T-helper 17 cell (primary cell): ENCODE results near the gene ZNF319. TPM values are rescaled to one million over a fixed set of nuclear protein-coding genes. Genes with fewer than 3 reads are reported as not detected.
A peak's percentile ranks its signal among the peaks of the same experiment; 100 is the strongest.
"Not testable (repeated sequence)": the region's sequence is repeated elsewhere in the genome, so short reads cannot be mapped to it uniquely, and the experiment has no call there.

Experiments
- ATAC-seq: fragments of 150-1000 bp; cut with Tn5 transposase; 2 replicates; pipeline ENCODE4 v1.10.0; 2021; ENCODE audit warnings: mild to moderate bottlenecking, moderate library complexity
- DNase-seq, 3 donors: peaks; one replicate each; pipeline versions ENCODE4 v3.0.0 to v3.0.0-alpha.2; 2020 to 2021
- H3K9me3 ChIP-seq: one replicate; pipeline ENCODE4 v1.7.0; 2013; ENCODE audit warnings: low read length, mild to moderate bottlenecking; ENCODE audit not compliant: control insufficient read depth, poor library complexity, severe bottlenecking
- H3K27ac Mint-ChIP-seq: one replicate; pipeline ENCODE4 v1.8.0; 2022; ENCODE audit warnings: mild to moderate bottlenecking, moderate library complexity, mixed read lengths
- H3K27me3 Mint-ChIP-seq: one replicate; pipeline ENCODE4 v1.8.0; 2022; ENCODE audit warnings: mixed read lengths
- H3K36me3 Mint-ChIP-seq: one replicate; pipeline ENCODE4 v1.8.0; 2022; ENCODE audit warnings: low read depth, mixed read lengths
- H3K4me1 Mint-ChIP-seq: one replicate; pipeline ENCODE4 v1.8.0; 2022; ENCODE audit warnings: mild to moderate bottlenecking, mixed read lengths
- H3K4me3 Mint-ChIP-seq: one replicate; pipeline ENCODE4 v1.8.0; 2022; ENCODE audit warnings: mild to moderate bottlenecking, moderate library complexity, mixed read lengths
- total RNA-seq, 4 donors: library from RNA in 2 of 4; stranded (reverse) in 2 of 4; gene quantifications; one replicate each; pipeline ENCODE4 v1.2.3 and lab custom pipeline; 2022 to 2026

Gene ZNF319
- total RNA-seq, 2 donors from 2014 or later = 11.8 to 12.5 TPM

GRCh38 chr16:58004736-58005135, 4.3 kb upstream of the ZNF319 start:
- H3K9me3 ChIP-seq, DNase-seq, H3K4me3 Mint-ChIP-seq, ATAC-seq, H3K36me3 Mint-ChIP-seq, H3K27ac Mint-ChIP-seq, H3K27me3 Mint-ChIP-seq: not testable (repeated sequence)
- H3K4me1 Mint-ChIP-seq = peaks cover 25% of the 10 kb centered on the region

- DNase-seq = no peak
- Mint-ChIP-seq H3K27ac (no peak overlapping the region), H3K4me1 (peaks cover 40% of the 10 kb centered on the region), H3K36me3 (peaks cover 3% of the 10 kb centered on the region), H3K27me3 (no peaks in the 10 kb centered on the region), H3K4me3 (no peak overlapping the region)
- no peak for ATAC-seq
- H3K9me3 ChIP-seq = no peaks in the 10 kb centered on the region
These were observed 2.5 kb upstream of the ZNF319 start for GRCh38 chr16:58002936-58003335.

DNA sequence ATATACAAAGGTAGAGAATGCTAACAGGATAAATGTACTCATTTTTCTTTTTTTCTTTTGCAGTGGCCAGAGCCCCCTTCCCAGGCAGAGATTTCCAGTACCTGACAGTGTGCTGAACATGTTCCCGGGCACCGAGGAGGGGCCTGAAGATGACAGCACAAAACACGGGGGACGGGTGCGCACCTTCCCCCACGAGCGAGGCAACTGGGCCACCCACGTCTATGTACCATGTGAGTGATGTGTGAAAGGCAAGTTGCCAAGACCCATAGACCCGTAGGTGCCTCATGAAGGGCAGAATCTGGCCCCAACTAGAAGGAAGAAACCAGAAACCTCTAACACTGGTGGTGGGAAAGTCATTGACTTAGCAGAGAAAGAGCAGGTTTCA, 1.9 kb upstream of the ZNF319 start:
- Mint-ChIP-seq H3K36me3 (peaks cover 3% of the 10 kb centered on the region), H3K4me1 (peaks cover 43% of the 10 kb centered on the region), H3K27ac (no peak overlapping the region), H3K4me3 (peak overlapping the region; percentile 31), H3K27me3 (no peaks in the 10 kb centered on the region)
- ATAC-seq (no peak), DNase-seq (no peak)
- no peaks in the 10 kb centered on the region for H3K9me3 ChIP-seq

DNA sequence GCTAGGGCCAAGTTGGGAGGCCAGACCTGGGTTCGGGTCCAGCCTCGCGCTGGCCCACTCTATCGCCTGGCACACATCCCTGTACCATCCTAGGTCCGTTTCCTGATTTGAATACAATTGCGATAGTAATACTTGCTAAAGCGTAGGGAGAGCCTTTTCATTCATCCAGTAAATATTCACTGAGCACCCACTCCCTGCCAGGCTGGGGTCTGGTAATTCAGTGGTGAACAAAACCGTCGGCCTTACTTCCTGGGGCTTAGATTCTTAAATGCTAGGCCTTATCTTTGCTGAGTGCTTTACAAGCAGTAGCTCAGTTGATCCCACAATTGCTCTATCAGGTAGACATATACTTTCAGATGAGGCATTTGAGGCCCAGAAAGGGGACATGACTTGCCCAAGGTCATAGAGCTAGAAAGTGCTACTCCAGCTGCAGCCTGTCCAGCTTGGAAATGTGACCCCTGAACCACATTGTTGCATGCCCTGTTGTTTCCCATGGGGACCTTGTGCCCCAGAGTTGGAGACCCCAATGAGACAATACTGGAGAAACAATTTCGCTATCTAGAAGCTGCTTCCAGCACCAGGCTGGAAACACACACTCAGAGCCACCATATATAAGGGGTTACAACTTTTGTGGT, 1.4 kb upstream of the ZNF319 start:
- Mint-ChIP-seq H3K36me3 (peaks cover 3% of the 10 kb centered on the region), H3K27me3 (no peaks in the 10 kb centered on the region), H3K4me1 (peaks cover 47% of the 10 kb centered on the region), H3K27ac (peak overlapping the region; percentile 77), H3K4me3 (peak overlapping the region; percentile 94)
- no peak for ATAC-seq
- H3K9me3 ChIP-seq = no peaks in the 10 kb centered on the region
- no peak for DNase-seq

DNA sequence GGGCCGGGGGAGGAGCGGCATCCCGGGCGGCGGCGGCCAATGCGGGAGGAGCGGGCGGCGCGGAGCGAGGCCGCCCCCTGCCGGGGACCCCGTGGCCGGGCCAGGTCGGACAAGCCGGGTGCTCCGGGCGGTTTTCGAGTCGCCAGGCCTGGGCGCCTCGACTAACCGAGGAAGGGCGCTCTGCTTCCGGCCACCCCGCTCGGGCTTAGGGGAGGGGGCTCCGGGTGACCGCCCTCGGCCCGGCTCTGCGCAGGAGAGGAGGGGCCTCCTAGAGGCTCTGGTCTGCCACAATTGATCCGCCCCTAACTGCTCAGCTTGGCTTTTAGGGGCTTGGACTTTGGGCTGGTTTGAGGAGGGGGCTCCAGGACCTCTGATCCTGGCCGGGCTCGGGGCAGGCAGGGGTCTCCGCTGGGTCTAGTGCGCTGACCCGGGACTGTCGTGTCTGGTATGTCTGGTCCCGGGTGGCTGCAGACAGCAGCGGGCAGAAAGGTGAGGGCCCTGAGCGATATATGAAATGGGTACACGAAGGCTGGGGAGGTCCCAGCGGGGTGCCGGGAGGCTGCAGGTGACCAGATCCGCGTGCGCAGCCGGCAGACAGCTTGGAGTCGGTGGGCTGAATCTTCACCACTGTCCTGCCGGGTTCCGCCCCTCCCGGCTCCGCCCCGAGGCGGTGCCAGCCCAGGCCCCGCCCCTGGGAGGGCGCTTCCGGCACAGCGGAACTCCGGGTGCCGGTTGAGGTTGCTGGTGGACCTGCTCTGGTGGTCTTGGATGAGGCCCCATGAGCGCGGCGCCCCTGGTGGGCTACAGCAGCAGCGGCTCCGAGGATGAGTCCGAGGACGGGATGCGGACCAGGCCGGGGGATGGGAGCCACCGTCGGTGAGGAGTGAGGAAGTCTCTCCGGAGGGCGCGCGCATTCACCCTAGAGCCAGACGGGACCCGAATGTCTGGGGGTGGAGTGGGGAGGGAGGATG, 519 bp upstream of the ZNF319 start, which contains the start of gene USB1:
USB1 (plus strand) TSS at position 702 of the 971 bp plus-strand sequence; CDS start at position 779, 77 bp downstream.
- ATAC-seq (peak; percentile 80), DNase-seq (peak; percentile 84 to 87 (median 86))
- H3K4me1 Mint-ChIP-seq = peaks cover 47% of the 10 kb centered on the region
- peaks cover 3% of the 10 kb centered on the region for H3K36me3 Mint-ChIP-seq
- H3K9me3 ChIP-seq = no peaks in the 10 kb centered on the region
- H3K27me3 Mint-ChIP-seq = no peaks in the 10 kb centered on the region
- H3K27ac Mint-ChIP-seq = peak within 1 kb of the TSS; percentile 77
- peak within 1 kb of the TSS; percentile 94 for H3K4me3 Mint-ChIP-seq

DNA sequence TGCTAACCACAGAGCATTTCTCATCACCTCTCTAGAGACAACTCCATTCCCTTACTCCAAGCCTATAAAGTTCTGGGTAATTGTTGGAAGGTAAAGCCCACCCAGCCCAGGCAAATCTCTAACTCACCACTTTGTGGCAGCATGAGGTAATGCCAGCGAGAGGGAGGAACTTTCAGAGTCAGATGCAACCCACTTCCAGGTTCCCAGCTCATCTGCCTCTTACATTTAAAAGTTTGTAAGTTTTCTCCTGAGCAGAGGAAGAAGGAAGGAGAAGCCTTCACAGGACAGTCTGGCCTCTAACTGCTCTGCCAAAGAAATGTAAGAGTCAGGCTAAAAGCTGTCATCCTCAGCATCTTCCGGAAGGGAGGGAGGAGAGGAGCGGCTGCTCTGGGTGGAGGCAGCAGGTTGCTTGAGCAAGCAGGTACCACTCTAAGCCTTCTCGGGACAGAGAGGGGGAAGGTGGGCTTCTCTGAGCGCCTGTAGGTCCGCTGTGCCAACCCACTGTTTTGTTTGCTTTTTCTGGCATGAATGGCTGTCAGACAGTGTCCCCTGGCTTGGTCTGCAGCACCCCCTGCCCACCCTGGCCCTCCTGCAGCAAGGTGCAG, 1.0 kb downstream of the ZNF319 start:
- no peaks in the 10 kb centered on the region for H3K9me3 ChIP-seq
- Mint-ChIP-seq H3K36me3 (peaks cover 5% of the 10 kb centered on the region), H3K27me3 (no peaks in the 10 kb centered on the region), H3K4me1 (peaks cover 49% of the 10 kb centered on the region), H3K4me3 (peak overlapping the region; percentile 87), H3K27ac (peak overlapping the region; percentile 93)
- ATAC-seq (peak; percentile 24), DNase-seq (no peak)

DNA sequence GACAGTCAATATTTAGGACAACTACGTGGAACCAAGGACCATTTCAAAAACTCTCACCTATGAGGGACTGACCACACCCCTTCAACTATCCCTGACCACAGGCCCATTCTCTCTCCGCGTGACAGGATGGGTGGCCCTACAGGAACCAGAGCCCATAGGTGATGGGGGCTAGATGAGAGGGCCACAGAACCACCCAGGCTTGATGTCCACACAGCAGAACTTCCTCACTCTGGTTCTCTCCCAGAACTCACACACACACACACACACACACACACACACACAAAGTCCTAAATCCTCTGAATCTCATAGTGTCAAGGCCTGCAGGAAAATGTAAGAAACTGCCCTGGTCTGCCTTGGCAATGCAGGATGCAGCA, 1.5 kb downstream of the ZNF319 start:
- H3K9me3 ChIP-seq = no peaks in the 10 kb centered on the region
- Mint-ChIP-seq H3K4me3 (peak overlapping the region; percentile 87), H3K36me3 (peaks cover 5% of the 10 kb centered on the region), H3K27ac (peak overlapping the region; percentile 93), H3K27me3 (no peaks in the 10 kb centered on the region), H3K4me1 (peaks cover 48% of the 10 kb centered on the region)
- ATAC-seq (no peak), DNase-seq (no peak)

- Mint-ChIP-seq H3K27ac (peak overlapping the region; percentile 93), H3K4me1 (peaks cover 45% of the 10 kb centered on the region), H3K4me3 (peak overlapping the region; percentile 87), H3K27me3 (no peaks in the 10 kb centered on the region), H3K36me3 (peaks cover 2% of the 10 kb centered on the region)
- peak; percentile 24 for ATAC-seq
- DNase-seq = peak in 2 of 3 donors; percentile 37 to 46
- H3K9me3 ChIP-seq = no peaks in the 10 kb centered on the region
These were observed 2.0 kb downstream of the ZNF319 start for GRCh38 chr16:57998486-57998885.

DNA sequence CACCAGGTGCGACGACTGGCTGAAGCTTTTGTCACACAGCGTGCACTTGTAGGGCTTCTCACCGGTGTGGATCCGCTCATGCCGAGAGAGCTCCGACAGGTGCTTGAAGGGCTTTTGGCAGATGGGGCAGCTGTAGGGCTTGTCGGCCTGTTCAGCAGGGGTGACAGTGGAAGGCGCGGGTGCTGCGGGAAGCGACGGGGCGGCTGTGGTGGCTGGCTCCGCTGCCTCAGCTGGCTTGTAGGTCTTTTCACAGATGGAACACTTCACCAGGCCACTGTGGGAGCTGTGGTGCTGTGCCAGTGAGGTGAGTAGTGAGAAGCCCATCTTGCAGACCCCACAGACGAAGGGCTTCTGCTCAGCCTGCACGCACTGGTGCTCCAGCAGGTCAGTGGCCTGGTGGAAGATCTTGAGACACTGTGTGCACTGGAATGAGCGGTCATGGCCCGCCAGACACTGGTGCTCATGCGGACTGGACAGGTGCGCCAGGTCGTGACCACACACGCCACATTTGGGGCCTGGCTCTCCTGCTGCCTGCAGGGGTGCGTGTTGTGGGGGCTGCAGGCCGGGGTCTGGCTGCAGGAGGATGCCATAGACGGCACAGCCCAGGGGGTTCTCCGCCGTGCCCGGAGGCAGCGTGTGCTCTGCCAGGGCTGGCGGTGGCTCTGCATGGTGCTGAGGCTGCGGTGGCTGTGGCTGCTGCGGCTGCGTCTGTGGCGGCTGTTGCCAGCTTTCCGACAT, 2.8 kb downstream of the ZNF319 start:
- peaks cover 48% of the 10 kb centered on the region for H3K4me1 Mint-ChIP-seq

DNA sequence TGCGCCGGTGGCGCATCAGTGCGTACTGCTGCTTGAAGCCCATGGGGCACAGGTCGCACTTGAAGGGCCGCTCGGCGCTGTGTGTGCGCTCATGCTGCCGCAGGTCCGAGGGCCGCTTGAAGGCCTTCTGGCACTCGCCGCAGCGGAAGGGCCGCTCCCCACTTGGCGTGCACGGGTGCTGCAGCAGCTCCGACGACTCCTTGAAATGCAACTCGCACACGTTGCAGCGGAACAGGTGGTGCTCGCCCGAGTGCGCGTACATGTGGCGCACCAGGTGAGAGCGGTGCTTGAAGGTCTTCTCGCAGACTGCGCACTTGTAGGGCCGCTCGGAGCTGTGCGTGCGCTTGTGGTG, 3.3 kb downstream of the ZNF319 start:
- peak overlapping the region; percentile 60 for H3K27ac Mint-ChIP-seq
- DNase-seq (no peak), ATAC-seq (no peak)
- peaks cover 48% of the 10 kb centered on the region for H3K4me1 Mint-ChIP-seq
- peak overlapping the region; percentile 87 for H3K4me3 Mint-ChIP-seq
- H3K27me3 Mint-ChIP-seq = no peaks in the 10 kb centered on the region
- no peaks in the 10 kb centered on the region for H3K9me3 ChIP-seq
- H3K36me3 Mint-ChIP-seq = peaks cover 2% of the 10 kb centered on the region

More for the DNA sequence above, 2.8 kb downstream of the ZNF319 start:
- peaks cover 2% of the 10 kb centered on the region for H3K36me3 Mint-ChIP-seq
- no peak for ATAC-seq
- H3K4me3 Mint-ChIP-seq = peak overlapping the region; percentile 87
- H3K9me3 ChIP-seq = no peaks in the 10 kb centered on the region
- no peak for DNase-seq
- H3K27me3 Mint-ChIP-seq = no peaks in the 10 kb centered on the region
- H3K27ac Mint-ChIP-seq = peak overlapping the region; percentile 93

- H3K27me3 Mint-ChIP-seq = no peaks in the 10 kb centered on the region
- no peaks in the 10 kb centered on the region for H3K9me3 ChIP-seq
- DNase-seq = no peak
- peak overlapping the region; percentile 39 for H3K4me3 Mint-ChIP-seq
- H3K27ac Mint-ChIP-seq = peak overlapping the region; percentile 83
- no peak for ATAC-seq
- H3K36me3 Mint-ChIP-seq = peaks cover 2% of the 10 kb centered on the region
- peaks cover 42% of the 10 kb centered on the region for H3K4me1 Mint-ChIP-seq
These were observed 3.9 kb downstream of the ZNF319 start for GRCh38 chr16:57996406-57997175.

DNA sequence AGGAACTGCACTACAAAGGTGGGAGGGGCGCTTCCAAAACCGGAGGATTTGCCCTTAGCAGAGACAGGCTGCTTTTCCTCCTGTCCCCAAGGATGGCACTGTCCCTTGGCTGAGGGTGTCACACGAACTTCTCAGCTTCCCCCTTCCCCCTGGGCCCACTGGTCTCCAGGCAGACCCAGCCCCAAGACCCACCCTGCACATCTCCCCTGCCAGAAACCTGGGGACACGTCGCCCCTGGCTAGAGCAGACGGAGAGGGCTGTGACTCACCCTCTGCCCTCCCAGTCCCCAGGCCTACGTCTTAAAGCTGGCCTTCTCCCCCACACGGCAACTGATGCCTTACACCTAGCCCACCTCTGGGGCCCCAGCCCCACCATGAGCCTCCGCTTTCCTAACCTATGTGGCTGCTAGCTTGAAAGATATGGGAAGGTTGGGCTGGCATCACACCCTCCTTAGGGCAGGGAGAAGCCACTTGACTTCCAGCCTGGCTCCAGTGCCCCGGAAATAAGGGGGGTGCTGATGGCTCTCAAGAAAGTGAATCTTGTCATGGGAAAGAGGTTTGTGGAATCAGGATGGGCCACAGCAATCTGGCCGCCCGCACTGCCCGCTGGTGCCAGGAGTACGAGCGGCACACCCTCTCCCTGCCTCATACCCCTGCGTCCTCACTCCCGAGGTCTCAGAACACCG, 4.6 kb downstream of the ZNF319 start:
- peaks cover 37% of the 10 kb centered on the region for H3K4me1 Mint-ChIP-seq
- ATAC-seq (no peak), DNase-seq (no peak)
- peaks cover 2% of the 10 kb centered on the region for H3K36me3 Mint-ChIP-seq
- no peaks in the 10 kb centered on the region for H3K27me3 Mint-ChIP-seq
- peak overlapping the region; percentile 83 for H3K27ac Mint-ChIP-seq
- H3K9me3 ChIP-seq = no peaks in the 10 kb centered on the region
- peak overlapping the region; percentile 31 for H3K4me3 Mint-ChIP-seq
